ENCODE results near the gene TTLL10. TPM values are rescaled to one million over a fixed set of nuclear protein-coding genes. Genes with fewer than 3 reads are reported as not detected.

Gene TTLL10
- total and polyA plus RNA-seq, 4 experiments from 2014 or later = 0.27 to 0.45 TPM; not detected in 2

- Histone ChIP-seq H3K36me3 (ENCODE audit: insufficient read depth, low read length) (no peaks in the 10 kb centered on the region), H3K27ac (ENCODE audit: low read depth, low read length) (no peak overlapping the region), H3K4me1 (ENCODE audit: insufficient read depth, low read length) (peaks cover 9% of the 10 kb centered on the region), H3K27me3 (ENCODE audit: insufficient read depth, low read length) (peaks cover 4% of the 10 kb centered on the region), H3K4me3 (ENCODE audit: low read length in 2 of 2) (no peak overlapping the region), H3K9me3 (ENCODE audit: control insufficient read depth in 1 of 2, low read length in 2 of 2) (no peaks in the 10 kb centered on the region)
- Mint-ChIP-seq H3K9me3 (no peaks in the 10 kb centered on the region), H3K27ac (no peak overlapping the region), H3K4me3 (no peak overlapping the region), H3K27me3 (no peaks in the 10 kb centered on the region), H3K4me1 (peaks cover 2 to 15% (median 7%) of the 10 kb centered on the region in 4 donors), H3K36me3 (peaks cover 0 to 1% of the 10 kb centered on the region in 2 donors)
- POLR2A ChIA-PET (ENCODE audit: partially characterized antibody) = no interaction called here
- DNase-seq = peak in 1 of 5 donors; percentile 16
- intact Hi-C loops (cut with micrococcal nuclease) = no loop called here
- CTCF ChIA-PET (ENCODE audit: partially characterized antibody) = no interaction called here
Measured at GRCh38 chr1:1245817-1246576, 72.3 kb downstream of the TTLL10 start.

- POLR2A ChIA-PET (ENCODE audit: partially characterized antibody) = no interaction called here
- Mint-ChIP-seq H3K4me1 (peaks cover 4 to 17% (median 9%) of the 10 kb centered on the region in 4 donors), H3K27me3 (no peaks in the 10 kb centered on the region), H3K4me3 (no peak within 1 kb of the TSS), H3K9me3 (no peaks in the 10 kb centered on the region), H3K27ac (no peak within 1 kb of the TSS), H3K36me3 (peaks cover 0 to 2% of the 10 kb centered on the region in 2 donors)
- peaks cover 15% of the 10 kb centered on the region for H3K4me1 ChIP-seq (ENCODE audit: insufficient read depth, low read length)
- H3K27ac ChIP-seq (ENCODE audit: low read depth, low read length) = no peak within 1 kb of the TSS
- DNase-seq = peak in 1 of 5 donors; percentile 21
- H3K9me3 ChIP-seq (ENCODE audit: control insufficient read depth in 1 of 2, low read length in 2 of 2) = no peaks in the 10 kb centered on the region
- intact Hi-C loops (cut with micrococcal nuclease) = no loop called here
- no peaks in the 10 kb centered on the region for H3K36me3 ChIP-seq (ENCODE audit: insufficient read depth, low read length)
- H3K27me3 ChIP-seq (ENCODE audit: insufficient read depth, low read length) = peaks cover 4% of the 10 kb centered on the region
- H3K4me3 ChIP-seq (ENCODE audit: low read length in 2 of 2) = no peak within 1 kb of the TSS
- CTCF ChIA-PET (ENCODE audit: partially characterized antibody) = no interaction called here
Measured at GRCh38 chr1:1246577-1247340, 73.1 kb downstream of the TTLL10 start, which contains the start of gene C1QTNF12. C1QTNF12 (minus strand) TSS chr1:1246722; CDS start chr1:1246690, 32 bp downstream.

- Histone ChIP-seq H3K4me1 (ENCODE audit: insufficient read depth, low read length) (peaks cover 15% of the 10 kb centered on the region), H3K27ac (ENCODE audit: low read depth, low read length) (no peak overlapping the region), H3K9me3 (ENCODE audit: control insufficient read depth in 1 of 2, low read length in 2 of 2) (no peaks in the 10 kb centered on the region), H3K4me3 (ENCODE audit: low read length in 2 of 2) (no peak overlapping the region), H3K36me3 (ENCODE audit: insufficient read depth, low read length) (no peaks in the 10 kb centered on the region), H3K27me3 (ENCODE audit: insufficient read depth, low read length) (peaks cover 4% of the 10 kb centered on the region)
- Mint-ChIP-seq H3K27ac (no peak overlapping the region), H3K4me3 (no peak overlapping the region), H3K27me3 (no peaks in the 10 kb centered on the region), H3K9me3 (no peaks in the 10 kb centered on the region), H3K4me1 (peaks cover 4 to 17% (median 10%) of the 10 kb centered on the region in 4 donors), H3K36me3 (peaks cover 0 to 2% of the 10 kb centered on the region in 2 donors)
- intact Hi-C loops (cut with micrococcal nuclease) = no loop called here
- DNase-seq = peak in 1 of 5 donors; percentile 13
- CTCF ChIA-PET (ENCODE audit: partially characterized antibody) = no interaction called here
- POLR2A ChIA-PET (ENCODE audit: partially characterized antibody) = no interaction called here
Measured at GRCh38 chr1:1247341-1247913, 73.7 kb downstream of the TTLL10 start.

Small RNA genes lying within 50 kb of the gene (microRNA-seq; reads per million reads assigned to microRNA genes)
- gene MIR200A (ENCODE audit: borderline microRNAs expressed, borderline number of aligned reads, borderline replicate concordance) (1.2 reads per million), gene MIR200B (ENCODE audit: borderline microRNAs expressed, borderline number of aligned reads, borderline replicate concordance) (7.9 reads per million, percentile 34 among the genes with 10 or more reads in this experiment), gene MIR429 (ENCODE audit: borderline microRNAs expressed, borderline number of aligned reads, borderline replicate concordance) (not detected)

Other genes starting within 250 kb of the TTLL10 start
- not detected for gene SAMD11, start 250.0 kb upstream of the TTLL10 start, total RNA-seq
- under 1 TPM in 1 of 2 donors, not detected in 1; 0.10 TPM for gene SAMD11, start 250.0 kb upstream of the TTLL10 start, polyA plus RNA-seq
- 10 to 100 TPM; 63.6 to 69.5 TPM for gene NOC2L, start 214.6 kb upstream of the TTLL10 start, total RNA-seq
- 10 to 100 TPM; 63.0 to 67.7 TPM for gene NOC2L, start 214.6 kb upstream of the TTLL10 start, polyA plus RNA-seq
- gene KLHL17, start 213.3 kb upstream of the TTLL10 start, total RNA-seq = 10 to 100 TPM; 43.4 to 46.5 TPM
- 1 to 10 TPM in 1 of 2 donors, under 1 TPM in 1; 0.89 to 1.7 TPM for gene KLHL17, start 213.3 kb upstream of the TTLL10 start, polyA plus RNA-seq
- gene PLEKHN1, start 207.4 kb upstream of the TTLL10 start, total RNA-seq = 1 to 10 TPM; 2.2 to 2.9 TPM
- gene PLEKHN1, start 207.4 kb upstream of the TTLL10 start, polyA plus RNA-seq = under 1 TPM in 1 of 2 donors, not detected in 1; 0.50 TPM
- gene PERM1, start 191.8 kb upstream of the TTLL10 start, total RNA-seq = not detected
- under 1 TPM in 1 of 2 donors, not detected in 1; 0.16 TPM for gene PERM1, start 191.8 kb upstream of the TTLL10 start, polyA plus RNA-seq
- not detected for gene HES4, start 173.8 kb upstream of the TTLL10 start, total RNA-seq
- under 1 TPM in 1 of 2 donors, not detected in 1; 0.36 TPM for gene HES4, start 173.8 kb upstream of the TTLL10 start, polyA plus RNA-seq
- 10 to 100 TPM; 31.6 to 33.2 TPM for gene ISG15, start 160.4 kb upstream of the TTLL10 start, total RNA-seq
- gene ISG15, start 160.4 kb upstream of the TTLL10 start, polyA plus RNA-seq = 100 to 1,000 TPM; 212 to 309 TPM
- gene AGRN, start 153.8 kb upstream of the TTLL10 start, total RNA-seq = 1 to 10 TPM; 1.2 to 1.4 TPM
- not detected for gene AGRN, start 153.8 kb upstream of the TTLL10 start, polyA plus RNA-seq
- not detected for gene RNF223, start 99.6 kb upstream of the TTLL10 start, total RNA-seq
- not detected for gene RNF223, start 99.6 kb upstream of the TTLL10 start, polyA plus RNA-seq
- gene C1orf159, start 57.8 kb upstream of the TTLL10 start, total RNA-seq = 10 to 100 TPM; 15.0 to 15.1 TPM
- 1 to 10 TPM; 3.8 to 7.9 TPM for gene C1orf159, start 57.8 kb upstream of the TTLL10 start, polyA plus RNA-seq
- 1 to 10 TPM; 8.0 to 8.6 TPM for gene TNFRSF18, start 32.7 kb downstream of the TTLL10 start, total RNA-seq
- 10 to 100 TPM; 22.1 to 27.1 TPM for gene TNFRSF18, start 32.7 kb downstream of the TTLL10 start, polyA plus RNA-seq
- 10 to 100 TPM; 13.5 to 15.5 TPM for gene TNFRSF4, start 40.3 kb downstream of the TTLL10 start, total RNA-seq
- 10 to 100 TPM; 63.2 to 75.1 TPM for gene TNFRSF4, start 40.3 kb downstream of the TTLL10 start, polyA plus RNA-seq
- 100 to 1,000 TPM; 125 to 138 TPM for gene SDF4, start 58.1 kb downstream of the TTLL10 start, total RNA-seq
- 100 to 1,000 TPM in 1 of 2 donors, 10 to 100 TPM in 1; 97.4 to 106 TPM for gene SDF4, start 58.1 kb downstream of the TTLL10 start, polyA plus RNA-seq
- gene B3GALT6, start 58.4 kb downstream of the TTLL10 start, total RNA-seq = 10 to 100 TPM; 23.0 to 23.7 TPM
- 10 to 100 TPM in 1 of 2 donors, 1 to 10 TPM in 1; 5.4 to 14.4 TPM for gene B3GALT6, start 58.4 kb downstream of the TTLL10 start, polyA plus RNA-seq
- gene C1QTNF12, start 72.8 kb downstream of the TTLL10 start, total RNA-seq = 1 to 10 TPM; 2.4 to 3.3 TPM
- under 1 TPM in 1 of 2 donors, not detected in 1; 0.31 TPM for gene C1QTNF12, start 72.8 kb downstream of the TTLL10 start, polyA plus RNA-seq
- gene UBE2J2, start 100.0 kb downstream of the TTLL10 start, total RNA-seq = 10 to 100 TPM; 82.8 to 92.9 TPM
- gene UBE2J2, start 100.0 kb downstream of the TTLL10 start, polyA plus RNA-seq = 10 to 100 TPM; 79.4 to 96.7 TPM
- gene SCNN1D, start 106.6 kb downstream of the TTLL10 start, total RNA-seq = 10 to 100 TPM in 1 of 2 experiments, 1 to 10 TPM in 1; 9.6 to 11.5 TPM
- under 1 TPM in 1 of 2 donors, not detected in 1; 0.25 TPM for gene SCNN1D, start 106.6 kb downstream of the TTLL10 start, polyA plus RNA-seq
- gene ACAP3, start 134.1 kb downstream of the TTLL10 start, total RNA-seq = 10 to 100 TPM; 59.7 to 65.6 TPM
- 1 to 10 TPM; 5.4 to 6.9 TPM for gene ACAP3, start 134.1 kb downstream of the TTLL10 start, polyA plus RNA-seq
- gene PUSL1, start 134.7 kb downstream of the TTLL10 start, total RNA-seq = 10 to 100 TPM; 24.1 to 27.9 TPM
- 10 to 100 TPM; 15.4 to 16.7 TPM for gene PUSL1, start 134.7 kb downstream of the TTLL10 start, polyA plus RNA-seq
- gene INTS11, start 150.8 kb downstream of the TTLL10 start, total RNA-seq = 100 to 1,000 TPM; 163 to 173 TPM
- 10 to 100 TPM; 68.3 to 71.3 TPM for gene INTS11, start 150.8 kb downstream of the TTLL10 start, polyA plus RNA-seq
- gene CPTP, start 150.9 kb downstream of the TTLL10 start, total RNA-seq = 10 to 100 TPM; 25.0 to 28.3 TPM
- gene CPTP, start 150.9 kb downstream of the TTLL10 start, polyA plus RNA-seq = 10 to 100 TPM; 15.4 to 26.8 TPM
- 1 to 10 TPM; 1.5 TPM for gene TAS1R3, start 157.4 kb downstream of the TTLL10 start, total RNA-seq
- gene TAS1R3, start 157.4 kb downstream of the TTLL10 start, polyA plus RNA-seq = under 1 TPM in 1 of 2 donors, not detected in 1; 0.47 TPM
- 10 to 100 TPM; 43.7 to 44.6 TPM for gene DVL1, start 175.5 kb downstream of the TTLL10 start, total RNA-seq
- gene DVL1, start 175.5 kb downstream of the TTLL10 start, polyA plus RNA-seq = 1 to 10 TPM in 1 of 2 donors, under 1 TPM in 1; 0.19 to 1.9 TPM
- under 1 TPM in 1 of 2 experiments, not detected in 1; 0.35 TPM for gene MXRA8, start 184.7 kb downstream of the TTLL10 start, total RNA-seq
- gene MXRA8, start 184.7 kb downstream of the TTLL10 start, polyA plus RNA-seq = under 1 TPM in 1 of 2 donors, not detected in 1; 0.57 TPM
- gene AURKAIP1, start 201.3 kb downstream of the TTLL10 start, total RNA-seq = 10 to 100 TPM; 60.4 to 72.7 TPM
- 100 to 1,000 TPM; 159 to 179 TPM for gene AURKAIP1, start 201.3 kb downstream of the TTLL10 start, polyA plus RNA-seq
- gene CCNL2, start 225.5 kb downstream of the TTLL10 start, total RNA-seq = 100 to 1,000 TPM; 388 to 394 TPM
- gene CCNL2, start 225.5 kb downstream of the TTLL10 start, polyA plus RNA-seq = 10 to 100 TPM; 18.3 to 36.6 TPM
- gene MRPL20, start 233.4 kb downstream of the TTLL10 start, total RNA-seq = 100 to 1,000 TPM; 119 to 123 TPM
- 100 to 1,000 TPM; 171 to 202 TPM for gene MRPL20, start 233.4 kb downstream of the TTLL10 start, polyA plus RNA-seq
- not detected for gene ANKRD65, start 247.4 kb downstream of the TTLL10 start, total RNA-seq
- gene ANKRD65, start 247.4 kb downstream of the TTLL10 start, polyA plus RNA-seq = not detected